Activated naive CD8-positive, alpha-beta T cell treated with anti-CD3 and anti-CD28 coated beads for 36 hours (primary cell): ENCODE measurements around the gene ZBTB16. TPM values are rescaled to one million over a fixed set of nuclear protein-coding genes. Genes with fewer than 3 reads are reported as not detected.
"Not testable (repeated sequence)": the region's sequence is repeated elsewhere in the genome, so short reads cannot be mapped to it uniquely, and the experiment has no call there.

Experiments used
- DNase-seq: peaks from one replicate; pipeline ENCODE4 v3.0.0; 2021
- H3K27ac Mint-ChIP-seq: one replicate; pipeline ENCODE4 v1.8.0; 2022; ENCODE audit warnings: mild to moderate bottlenecking, moderate library complexity, mixed read lengths
- H3K27me3 Mint-ChIP-seq: one replicate; pipeline ENCODE4 v1.8.0; 2022; ENCODE audit warnings: mild to moderate bottlenecking, mixed read lengths
- H3K36me3 Mint-ChIP-seq: one replicate; pipeline ENCODE4 v1.8.0; 2021; ENCODE audit warnings: mild to moderate bottlenecking, mixed read lengths
- H3K4me1 Mint-ChIP-seq: one replicate; pipeline ENCODE4 v1.8.0; 2021; ENCODE audit warnings: mixed read lengths
- H3K4me3 Mint-ChIP-seq: one replicate; pipeline ENCODE4 v1.8.0; 2022; ENCODE audit warnings: mild to moderate bottlenecking, moderate library complexity, mixed read lengths
- H3K9me3 Mint-ChIP-seq: one replicate; pipeline ENCODE4 v1.8.0; 2022; ENCODE audit warnings: mixed read lengths
- total RNA-seq, 2 experiments: library from RNA; stranded (reverse); gene quantifications; one replicate each; pipeline ENCODE4 v1.2.3, GENCODE V29; 2021

The ZBTB16 gene
- total RNA-seq, 2 experiments from 2014 or later: 1.7 to 2.1 TPM

GRCh38 chr11:114033572-114033971 lies 25.9 kb upstream of the ZBTB16 start:
- Mint-ChIP-seq H3K4me3 (no peak overlapping the region), H3K9me3 (no peaks in the 10 kb centered on the region), H3K36me3 (no peaks in the 10 kb centered on the region), H3K4me1 (peaks cover 3% of the 10 kb centered on the region), H3K27ac (no peak overlapping the region), H3K27me3 (peaks cover 6% of the 10 kb centered on the region)
- no peak for DNase-seq

- H3K27ac Mint-ChIP-seq: no peak overlapping the region
- no peaks in the 10 kb centered on the region for H3K36me3 Mint-ChIP-seq
- H3K27me3 Mint-ChIP-seq: peaks cover 5% of the 10 kb centered on the region
- peaks cover 3% of the 10 kb centered on the region for H3K4me1 Mint-ChIP-seq
- no peaks in the 10 kb centered on the region for H3K9me3 Mint-ChIP-seq
- H3K4me3 Mint-ChIP-seq: no peak overlapping the region
- DNase-seq: no peak
Measured at GRCh38 chr11:114034956-114035355, 24.6 kb upstream of the ZBTB16 start.

- DNase-seq: peak; percentile 48
- Mint-ChIP-seq H3K9me3 (no peaks in the 10 kb centered on the region), H3K27ac (no peak overlapping the region), H3K36me3 (no peaks in the 10 kb centered on the region), H3K27me3 (no peaks in the 10 kb centered on the region), H3K4me1 (peaks cover 3% of the 10 kb centered on the region), H3K4me3 (no peak overlapping the region)
Measured at GRCh38 chr11:114036147-114036811, 23.2 kb upstream of the ZBTB16 start.

- H3K27ac Mint-ChIP-seq: no peak overlapping the region
- H3K4me3 Mint-ChIP-seq: no peak overlapping the region
- no peaks in the 10 kb centered on the region for H3K27me3 Mint-ChIP-seq
- H3K36me3 Mint-ChIP-seq: no peaks in the 10 kb centered on the region
- no peaks in the 10 kb centered on the region for H3K9me3 Mint-ChIP-seq
- no peak for DNase-seq
- peaks cover 3% of the 10 kb centered on the region for H3K4me1 Mint-ChIP-seq
Measured at GRCh38 chr11:114036958-114037357, 22.6 kb upstream of the ZBTB16 start.

GRCh38 chr11:114039551-114039950 lies 20.0 kb upstream of the ZBTB16 start:
- Mint-ChIP-seq H3K4me3 (no peak overlapping the region), H3K4me1 (peaks cover 8% of the 10 kb centered on the region), H3K9me3 (no peaks in the 10 kb centered on the region)

GRCh38 chr11:114040706-114041211 lies 18.8 kb upstream of the ZBTB16 start:
- Mint-ChIP-seq H3K4me1 (peaks cover 8% of the 10 kb centered on the region), H3K27me3 (no peaks in the 10 kb centered on the region), H3K36me3 (no peaks in the 10 kb centered on the region), H3K27ac (no peak overlapping the region), H3K9me3 (no peaks in the 10 kb centered on the region), H3K4me3 (no peak overlapping the region)
- DNase-seq: no peak

More at GRCh38 chr11:114039551-114039950, 20.0 kb upstream of the ZBTB16 start:
- H3K36me3 Mint-ChIP-seq: no peaks in the 10 kb centered on the region
- H3K27me3 Mint-ChIP-seq: no peaks in the 10 kb centered on the region
- no peak overlapping the region for H3K27ac Mint-ChIP-seq
- DNase-seq: no peak

GRCh38 chr11:114042234-114042633 lies 17.3 kb upstream of the ZBTB16 start:
- Mint-ChIP-seq H3K4me1 (peaks cover 5% of the 10 kb centered on the region), H3K9me3 (no peaks in the 10 kb centered on the region), H3K4me3 (no peak overlapping the region), H3K36me3 (no peaks in the 10 kb centered on the region), H3K27me3 (no peaks in the 10 kb centered on the region), H3K27ac (no peak overlapping the region)
- DNase-seq: no peak

- H3K4me3 Mint-ChIP-seq: no peak overlapping the region
- H3K9me3 Mint-ChIP-seq: no peaks in the 10 kb centered on the region
- H3K36me3 Mint-ChIP-seq: no peaks in the 10 kb centered on the region
- no peak overlapping the region for H3K27ac Mint-ChIP-seq
- no peaks in the 10 kb centered on the region for H3K27me3 Mint-ChIP-seq
- no peak for DNase-seq
- peaks cover 5% of the 10 kb centered on the region for H3K4me1 Mint-ChIP-seq
Measured at GRCh38 chr11:114044042-114044871, 15.3 kb upstream of the ZBTB16 start.

- Mint-ChIP-seq H3K4me1 (peaks cover 5% of the 10 kb centered on the region), H3K36me3 (no peaks in the 10 kb centered on the region), H3K27ac (no peak overlapping the region), H3K9me3 (no peaks in the 10 kb centered on the region), H3K4me3 (no peak overlapping the region), H3K27me3 (no peaks in the 10 kb centered on the region)
- DNase-seq: no peak
Measured at GRCh38 chr11:114047327-114047726, 12.2 kb upstream of the ZBTB16 start.

GRCh38 chr11:114049050-114049449 lies 10.5 kb upstream of the ZBTB16 start:
- H3K4me1 Mint-ChIP-seq: peaks cover 2% of the 10 kb centered on the region
- no peaks in the 10 kb centered on the region for H3K36me3 Mint-ChIP-seq
- DNase-seq: no peak
- H3K9me3 Mint-ChIP-seq: no peaks in the 10 kb centered on the region
- H3K27ac Mint-ChIP-seq: no peak overlapping the region
- H3K4me3 Mint-ChIP-seq: no peak overlapping the region
- H3K27me3 Mint-ChIP-seq: no peaks in the 10 kb centered on the region

- not testable (repeated sequence) for DNase-seq, H3K9me3 Mint-ChIP-seq
Measured at GRCh38 chr11:114049766-114050165, 9.7 kb upstream of the ZBTB16 start.

GRCh38 chr11:114050258-114050927 lies 9.1 kb upstream of the ZBTB16 start:
- no peaks in the 10 kb centered on the region for H3K9me3 Mint-ChIP-seq
- no peak for DNase-seq
- H3K27ac Mint-ChIP-seq: no peak overlapping the region
- no peaks in the 10 kb centered on the region for H3K36me3 Mint-ChIP-seq
- no peak overlapping the region for H3K4me3 Mint-ChIP-seq
- no peaks in the 10 kb centered on the region for H3K4me1 Mint-ChIP-seq
- no peaks in the 10 kb centered on the region for H3K27me3 Mint-ChIP-seq

More at GRCh38 chr11:114049766-114050165, 9.7 kb upstream of the ZBTB16 start:
- H3K27ac Mint-ChIP-seq, H3K4me1 Mint-ChIP-seq, H3K4me3 Mint-ChIP-seq, H3K27me3 Mint-ChIP-seq, H3K36me3 Mint-ChIP-seq: not testable (repeated sequence)

- Mint-ChIP-seq H3K27me3 (peaks cover 9% of the 10 kb centered on the region), H3K36me3 (no peaks in the 10 kb centered on the region)
Measured at GRCh38 chr11:114051558-114051957, 8.0 kb upstream of the ZBTB16 start.

GRCh38 chr11:114052160-114052559 lies 7.4 kb upstream of the ZBTB16 start:
- peaks cover 15% of the 10 kb centered on the region for H3K27me3 Mint-ChIP-seq
- DNase-seq: no peak
- H3K4me3 Mint-ChIP-seq: no peak overlapping the region
- no peaks in the 10 kb centered on the region for H3K9me3 Mint-ChIP-seq
- H3K4me1 Mint-ChIP-seq: no peaks in the 10 kb centered on the region
- H3K36me3 Mint-ChIP-seq: no peaks in the 10 kb centered on the region
- H3K27ac Mint-ChIP-seq: no peak overlapping the region

More at GRCh38 chr11:114051558-114051957, 8.0 kb upstream of the ZBTB16 start:
- no peak overlapping the region for H3K27ac Mint-ChIP-seq
- no peak overlapping the region for H3K4me3 Mint-ChIP-seq
- H3K4me1 Mint-ChIP-seq: no peaks in the 10 kb centered on the region
- H3K9me3 Mint-ChIP-seq: no peaks in the 10 kb centered on the region
- no peak for DNase-seq

GRCh38 chr11:114053406-114053805 lies 6.1 kb upstream of the ZBTB16 start:
- DNase-seq: no peak
- Mint-ChIP-seq H3K9me3 (no peaks in the 10 kb centered on the region), H3K36me3 (no peaks in the 10 kb centered on the region), H3K4me3 (no peak overlapping the region), H3K4me1 (no peaks in the 10 kb centered on the region), H3K27me3 (peaks cover 27% of the 10 kb centered on the region), H3K27ac (no peak overlapping the region)
